ENCODE measurements around the gene PCDHGC5.

PCDHGC5 gene

GRCh38 chr5:141491323-141492167, 2.7 kb downstream of the PCDHGC5 start:
- no peak for DNase-seq

GRCh38 chr5:141492168-141492885, 3.4 kb downstream of the PCDHGC5 start:
- no peak for DNase-seq

GRCh38 chr5:141493500-141494422, 4.9 kb downstream of the PCDHGC5 start:
- no peak for DNase-seq

- DNase-seq = no peak
Measured at GRCh38 chr5:141494761-141495452, 6.0 kb downstream of the PCDHGC5 start.

- DNase-seq = no peak
Measured at GRCh38 chr5:141495453-141495811, 6.6 kb downstream of the PCDHGC5 start.

GRCh38 chr5:141496038-141496437, 7.2 kb downstream of the PCDHGC5 start:
- no peak for DNase-seq

- no peak for DNase-seq
Measured at GRCh38 chr5:141501761-141502160, 12.9 kb downstream of the PCDHGC5 start.

- no peak for DNase-seq
Measured at GRCh38 chr5:141503681-141504080, 14.8 kb downstream of the PCDHGC5 start.

- DNase-seq = no peak
Measured at GRCh38 chr5:141504216-141504615, 15.3 kb downstream of the PCDHGC5 start.

GRCh38 chr5:141506381-141507155, 17.7 kb downstream of the PCDHGC5 start:
- no peak for DNase-seq

- DNase-seq = no peak
Measured at GRCh38 chr5:141507387-141508091, 18.7 kb downstream of the PCDHGC5 start.

GRCh38 chr5:141508440-141508797, 19.5 kb downstream of the PCDHGC5 start:
- DNase-seq = no peak

GRCh38 chr5:141508798-141509611, 20.1 kb downstream of the PCDHGC5 start:
- peak; percentile 24 for DNase-seq

- no peak for DNase-seq
Measured at GRCh38 chr5:141510160-141510559, 21.3 kb downstream of the PCDHGC5 start.

- no peak for DNase-seq
Measured at GRCh38 chr5:141510850-141511601, 22.1 kb downstream of the PCDHGC5 start.

- DNase-seq = no peak
Measured at GRCh38 chr5:141511771-141512325, 23.0 kb downstream of the PCDHGC5 start.

GRCh38 chr5:141512390-141512910, 23.6 kb downstream of the PCDHGC5 start:
- DNase-seq = peak; percentile 26

GRCh38 chr5:141512911-141513626, 24.2 kb downstream of the PCDHGC5 start:
- peak; percentile 47 for DNase-seq
